ENCODE measurements around the gene USP1.

The USP1 gene

GRCh38 chr1:62492521-62492920 is 55.7 kb downstream of the USP1 start:
- DNase-seq = no peak

DNA sequence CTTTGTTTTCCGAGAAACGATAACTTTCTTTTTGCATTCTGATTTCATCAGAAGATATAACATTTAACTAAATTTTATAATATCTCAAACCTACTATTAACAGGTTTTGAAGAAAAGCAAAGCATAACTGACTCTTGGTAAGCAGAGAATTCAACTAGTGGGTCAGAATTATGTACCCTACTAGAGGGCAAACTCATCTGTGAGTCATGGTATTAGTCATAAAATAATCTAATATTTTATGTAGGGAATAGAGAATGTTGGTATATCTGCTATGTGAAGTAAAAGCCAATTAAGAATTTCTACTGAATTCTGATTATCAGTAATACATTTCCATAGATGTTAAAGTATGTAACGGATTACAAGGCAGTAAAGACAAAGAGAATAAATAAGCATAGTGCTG is 56.8 kb downstream of the USP1 start:
- DNase-seq = no peak

DNA sequence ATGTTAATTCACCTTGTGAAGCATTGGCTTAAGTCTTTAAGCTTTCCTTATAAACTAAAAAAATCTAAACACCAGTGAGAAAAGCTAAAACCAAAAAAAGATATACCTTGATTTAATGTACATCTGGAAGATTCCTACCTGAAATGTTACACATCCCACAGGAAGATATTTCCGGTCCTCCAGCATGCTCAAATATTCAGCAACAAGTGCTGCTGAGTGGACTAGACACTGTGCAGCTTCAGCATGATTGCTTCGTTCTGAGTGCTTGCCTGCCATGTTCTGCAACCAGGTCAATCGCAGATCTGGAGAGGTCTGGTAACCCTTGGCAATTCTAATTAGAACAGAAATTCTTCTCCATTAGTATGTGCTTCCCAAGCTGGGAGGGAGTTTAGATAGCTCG is 57.3 kb downstream of the USP1 start:
- no peak for DNase-seq

GRCh38 chr1:62500210-62500609 is 63.4 kb downstream of the USP1 start:
- no peak for DNase-seq
